SK-N-SH treated with all-trans-retinoic acid at 6 μM for 48 hours (cell line): ENCODE data around the gene FDX1.

Experiments
- ATAC-seq: fragments of 200-7000 bp; cut with Tn5 transposase; 3 replicates; pipeline ENCODE4 v1.9.1; 2020; ENCODE audit warnings: mild to moderate bottlenecking, moderate library complexity
- ARNTL ChIP-seq: fragments of 450-650 bp; formaldehyde crosslinking; IDR thresholded peaks from 2 replicates; pipeline ENCODE4 v1.5.0; 2020; ENCODE audit warnings: low read depth, mild to moderate bottlenecking, moderate library complexity, borderline replicate concordance
- BACH2 ChIP-seq: fragments of 250-450 bp; sonication (Bioruptor Pico); IDR thresholded peaks from 2 replicates; pipeline ENCODE4 v1.9.0; 2021; ENCODE audit warnings: mild to moderate bottlenecking, borderline replicate concordance
- CSDC2 ChIP-seq: fragments of 250-450 bp; sonication (Bioruptor Pico); IDR thresholded peaks from 2 replicates; pipeline ENCODE4 v1.5.0; 2020; ENCODE audit warnings: mild to moderate bottlenecking, moderate library complexity
- ESRRG ChIP-seq: fragments of 250-450 bp; sonication (Bioruptor Pico); IDR thresholded peaks from 2 replicates; pipeline ENCODE4 v1.6.1; 2021; ENCODE audit warnings: mild to moderate bottlenecking
- ISL1 ChIP-seq: fragments of 250-450 bp; sonication (Bioruptor Pico); IDR thresholded peaks from 2 replicates; pipeline ENCODE4 v2.1.2; 2022; ENCODE audit warnings: mild to moderate bottlenecking, moderate library complexity
- OSR1 ChIP-seq: fragments of 250-450 bp; sonication (Bioruptor Pico); IDR thresholded peaks from 2 replicates; pipeline ENCODE4 v1.8.0; 2022; ENCODE audit warnings: moderate library complexity, mild to moderate bottlenecking, inconsistent platforms
- RARB ChIP-seq: fragments of 250-450 bp; sonication (Bioruptor Pico); IDR thresholded peaks from 2 replicates; pipeline ENCODE4 v1.8.0; 2021; ENCODE audit warnings: mild to moderate bottlenecking, moderate library complexity
- SNAI2 ChIP-seq: fragments of 250-450 bp; sonication (Bioruptor Pico); IDR thresholded peaks from 2 replicates; pipeline ENCODE4 v1.5.0; 2020; ENCODE audit warnings: mild to moderate bottlenecking, moderate library complexity
- TCF4 ChIP-seq: fragments of 250-450 bp; sonication (Bioruptor Pico); IDR thresholded peaks from 2 replicates; pipeline ENCODE4 v1.8.0; 2021; ENCODE audit warnings: mild to moderate bottlenecking, moderate library complexity, borderline replicate concordance
- TOX ChIP-seq: fragments of 250-450 bp; sonication (Bioruptor Pico); IDR thresholded peaks from 2 replicates; pipeline ENCODE4 v1.8.0; 2021; ENCODE audit warnings: mild to moderate bottlenecking, moderate library complexity, borderline replicate concordance
- ZC3H10 ChIP-seq: fragments of 250-450 bp; sonication (Bioruptor Pico); IDR thresholded peaks from 2 replicates; pipeline ENCODE4 v1.5.1; 2021; ENCODE audit warnings: mild to moderate bottlenecking, moderate library complexity
- ZFP3 ChIP-seq: fragments of 250-450 bp; sonication (Bioruptor Pico); IDR thresholded peaks from 2 replicates; pipeline ENCODE4 v1.5.0; 2020; ENCODE audit warnings: mild to moderate bottlenecking, moderate library complexity
- ZFP30 ChIP-seq: fragments of 450-650 bp; formaldehyde crosslinking; IDR thresholded peaks from 2 replicates; pipeline ENCODE4 v1.5.0; 2022; ENCODE audit warnings: mild to moderate bottlenecking, moderate library complexity
- ZNF8 ChIP-seq: fragments of 450-650 bp; formaldehyde crosslinking; IDR thresholded peaks from 2 replicates; pipeline ENCODE4 v1.5.0; 2020; ENCODE audit warnings: mild to moderate bottlenecking, moderate library complexity
- TF ChIP-seq, protein P1 (sequence below): fragments of 250-450 bp; sonication (Bioruptor Pico); IDR thresholded peaks from 2 replicates; pipeline ENCODE4 v1.5.1; 2021; ENCODE audit warnings: mild to moderate bottlenecking, moderate library complexity
- TF ChIP-seq, protein P2 (sequence below): fragments of 250-450 bp; sonication (Bioruptor Pico); IDR thresholded peaks from 2 replicates; pipeline ENCODE4 v1.8.0; 2021; ENCODE audit warnings: low read depth, mild to moderate bottlenecking, moderate library complexity, borderline replicate concordance
- TF ChIP-seq, protein P3 (sequence below): fragments of 250-450 bp; sonication (Bioruptor Pico); IDR thresholded peaks from 2 replicates; pipeline ENCODE4 v1.8.0; 2020; ENCODE audit warnings: mild to moderate bottlenecking, moderate library complexity, borderline replicate concordance
- TF ChIP-seq, protein P4 (sequence below): fragments of 250-450 bp; sonication (Bioruptor Pico); IDR thresholded peaks from 2 replicates; pipeline ENCODE4 v1.5.1; 2020; ENCODE audit warnings: low read depth, mild to moderate bottlenecking, moderate library complexity
- TF ChIP-seq, protein P5 (sequence below): fragments of 250-450 bp; sonication (Bioruptor Pico); IDR thresholded peaks from 2 replicates; pipeline ENCODE4 v1.5.0; 2020; ENCODE audit warnings: mild to moderate bottlenecking, moderate library complexity

Gene FDX1

DNA sequence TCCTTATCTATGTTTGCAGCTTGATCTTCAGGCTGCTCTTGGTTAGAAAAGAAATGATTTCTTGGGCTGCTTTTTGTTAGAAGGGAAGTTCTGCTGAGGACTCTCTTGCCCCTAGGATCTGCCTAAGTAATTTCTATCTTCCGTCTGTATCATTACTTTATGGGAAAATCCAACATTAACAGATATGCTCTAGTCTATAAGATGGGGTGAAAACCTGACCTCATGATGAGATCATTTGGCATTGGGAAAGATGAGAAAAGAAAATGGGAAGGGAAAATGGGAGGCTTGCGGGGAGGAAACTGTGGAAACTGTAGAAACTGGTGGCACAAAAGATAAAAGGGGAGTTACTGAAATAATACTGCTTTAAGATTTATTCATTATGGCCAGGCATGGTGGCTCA is 63.6 kb downstream of the FDX1 start:
- no peak for ATAC-seq
- TF ChIP-seq ZC3H10 (CRISPR knock-in tag) (no peak), ZNF8 (CRISPR knock-in tag) (no peak), ZFP3 (CRISPR knock-in tag) (no peak), ARNTL (CRISPR knock-in tag) (no peak)
- TF ChIP-seq, protein P1, sequence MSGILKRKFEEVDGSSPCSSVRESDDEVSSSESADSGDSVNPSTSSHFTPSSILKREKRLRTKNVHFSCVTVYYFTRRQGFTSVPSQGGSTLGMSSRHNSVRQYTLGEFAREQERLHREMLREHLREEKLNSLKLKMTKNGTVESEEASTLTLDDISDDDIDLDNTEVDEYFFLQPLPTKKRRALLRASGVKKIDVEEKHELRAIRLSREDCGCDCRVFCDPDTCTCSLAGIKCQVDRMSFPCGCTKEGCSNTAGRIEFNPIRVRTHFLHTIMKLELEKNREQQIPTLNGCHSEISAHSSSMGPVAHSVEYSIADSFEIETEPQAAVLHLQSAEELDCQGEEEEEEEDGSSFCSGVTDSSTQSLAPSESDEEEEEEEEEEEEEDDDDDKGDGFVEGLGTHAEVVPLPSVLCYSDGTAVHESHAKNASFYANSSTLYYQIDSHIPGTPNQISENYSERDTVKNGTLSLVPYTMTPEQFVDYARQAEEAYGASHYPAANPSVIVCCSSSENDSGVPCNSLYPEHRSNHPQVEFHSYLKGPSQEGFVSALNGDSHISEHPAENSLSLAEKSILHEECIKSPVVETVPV (CRISPR knock-in tag) = no peak

DNA sequence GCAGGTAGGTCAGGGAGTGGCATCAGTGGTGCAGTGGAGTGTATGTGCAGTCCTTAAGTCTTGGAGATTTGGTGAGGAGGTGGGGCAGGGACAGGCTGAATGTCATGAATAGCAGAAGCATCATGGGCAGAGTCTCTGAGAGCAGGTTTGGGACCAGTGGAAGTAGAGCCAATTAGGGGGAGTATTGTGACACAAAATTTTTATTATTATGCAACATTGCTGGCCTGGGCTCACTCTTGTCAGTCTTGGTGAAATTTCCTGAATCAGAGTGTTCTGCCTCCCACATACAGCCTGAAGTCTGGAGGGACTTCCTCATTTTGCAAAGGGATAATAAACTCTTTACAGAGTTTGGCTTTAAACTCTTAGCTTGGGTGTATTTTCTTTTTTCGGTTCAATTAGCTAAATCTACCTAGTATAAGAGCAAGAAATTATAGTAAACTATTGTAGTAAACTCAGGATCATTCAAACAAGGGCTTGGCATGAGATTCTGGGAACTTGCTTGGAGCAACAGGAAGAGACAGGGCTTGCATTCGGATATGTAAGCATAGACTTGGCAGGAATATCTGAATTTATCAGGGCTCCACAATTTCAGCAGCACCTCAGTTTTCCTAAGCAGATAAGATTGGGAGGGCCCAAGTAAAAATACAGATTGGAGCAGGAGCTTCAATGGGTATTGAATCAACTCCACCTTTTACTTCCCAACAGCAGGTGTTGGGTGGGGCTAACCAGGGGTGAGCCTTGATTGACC is 67.7 kb downstream of the FDX1 start:
- TF ChIP-seq, protein P2, sequence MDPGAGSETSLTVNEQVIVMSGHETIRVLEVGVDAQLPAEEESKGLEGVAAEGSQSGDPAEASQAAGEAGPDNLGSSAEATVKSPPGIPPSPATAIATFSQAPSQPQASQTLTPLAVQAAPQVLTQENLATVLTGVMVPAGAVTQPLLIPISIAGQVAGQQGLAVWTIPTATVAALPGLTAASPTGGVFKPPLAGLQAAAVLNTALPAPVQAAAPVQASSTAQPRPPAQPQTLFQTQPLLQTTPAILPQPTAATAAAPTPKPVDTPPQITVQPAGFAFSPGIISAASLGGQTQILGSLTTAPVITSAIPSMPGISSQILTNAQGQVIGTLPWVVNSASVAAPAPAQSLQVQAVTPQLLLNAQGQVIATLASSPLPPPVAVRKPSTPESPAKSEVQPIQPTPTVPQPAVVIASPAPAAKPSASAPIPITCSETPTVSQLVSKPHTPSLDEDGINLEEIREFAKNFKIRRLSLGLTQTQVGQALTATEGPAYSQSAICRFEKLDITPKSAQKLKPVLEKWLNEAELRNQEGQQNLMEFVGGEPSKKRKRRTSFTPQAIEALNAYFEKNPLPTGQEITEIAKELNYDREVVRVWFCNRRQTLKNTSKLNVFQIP (CRISPR knock-in tag) = no peak
- no peak for TF ChIP-seq BACH2
- TF ChIP-seq ZNF8 (CRISPR knock-in tag) = no peak
- TF ChIP-seq ZFP30 = no peak
- TF ChIP-seq, protein P3, sequence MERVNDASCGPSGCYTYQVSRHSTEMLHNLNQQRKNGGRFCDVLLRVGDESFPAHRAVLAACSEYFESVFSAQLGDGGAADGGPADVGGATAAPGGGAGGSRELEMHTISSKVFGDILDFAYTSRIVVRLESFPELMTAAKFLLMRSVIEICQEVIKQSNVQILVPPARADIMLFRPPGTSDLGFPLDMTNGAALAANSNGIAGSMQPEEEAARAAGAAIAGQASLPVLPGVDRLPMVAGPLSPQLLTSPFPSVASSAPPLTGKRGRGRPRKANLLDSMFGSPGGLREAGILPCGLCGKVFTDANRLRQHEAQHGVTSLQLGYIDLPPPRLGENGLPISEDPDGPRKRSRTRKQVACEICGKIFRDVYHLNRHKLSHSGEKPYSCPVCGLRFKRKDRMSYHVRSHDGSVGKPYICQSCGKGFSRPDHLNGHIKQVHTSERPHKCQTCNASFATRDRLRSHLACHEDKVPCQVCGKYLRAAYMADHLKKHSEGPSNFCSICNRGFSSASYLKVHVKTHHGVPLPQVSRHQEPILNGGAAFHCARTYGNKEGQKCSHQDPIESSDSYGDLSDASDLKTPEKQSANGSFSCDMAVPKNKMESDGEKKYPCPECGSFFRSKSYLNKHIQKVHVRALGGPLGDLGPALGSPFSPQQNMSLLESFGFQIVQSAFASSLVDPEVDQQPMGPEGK (CRISPR knock-in tag) = no peak
- no peak for TF ChIP-seq TCF4 (CRISPR knock-in tag)
- TF ChIP-seq, protein P1 (CRISPR knock-in tag) = no peak
- no peak for TF ChIP-seq CSDC2 (CRISPR knock-in tag)
- no peak for TF ChIP-seq TOX (CRISPR knock-in tag)
- no peak for TF ChIP-seq ZC3H10 (CRISPR knock-in tag)
- no peak for TF ChIP-seq OSR1 (CRISPR knock-in tag)
- no peak for TF ChIP-seq ISL1
- TF ChIP-seq ESRRG (CRISPR knock-in tag) = no peak
- no peak for TF ChIP-seq ZFP3 (CRISPR knock-in tag)
- no peak for TF ChIP-seq RARB (CRISPR knock-in tag)
- TF ChIP-seq, all 23 proteins: peak for 0
- no peak for ATAC-seq

DNA sequence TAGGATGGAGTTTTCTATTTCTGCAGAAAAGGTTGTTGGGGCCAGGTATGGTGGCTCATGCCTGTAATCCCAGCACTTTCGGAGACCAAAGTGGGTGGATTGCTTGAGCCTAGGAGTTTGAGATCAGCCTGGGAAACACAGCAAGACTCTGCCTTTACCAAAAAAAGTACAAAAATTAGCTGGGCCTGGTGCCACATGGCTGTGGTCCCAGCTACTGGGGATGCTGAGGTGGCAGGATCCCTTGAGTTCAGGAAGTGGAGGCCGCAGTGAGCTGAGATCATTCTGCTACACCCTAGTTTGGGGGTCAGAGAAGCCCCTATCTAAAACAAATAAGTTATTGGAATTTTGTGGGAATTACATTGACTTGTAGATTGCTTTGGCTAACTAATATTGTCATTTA is 71.7 kb downstream of the FDX1 start:
- TF ChIP-seq, protein P2 (CRISPR knock-in tag) = no peak
- TF ChIP-seq, protein P4, sequence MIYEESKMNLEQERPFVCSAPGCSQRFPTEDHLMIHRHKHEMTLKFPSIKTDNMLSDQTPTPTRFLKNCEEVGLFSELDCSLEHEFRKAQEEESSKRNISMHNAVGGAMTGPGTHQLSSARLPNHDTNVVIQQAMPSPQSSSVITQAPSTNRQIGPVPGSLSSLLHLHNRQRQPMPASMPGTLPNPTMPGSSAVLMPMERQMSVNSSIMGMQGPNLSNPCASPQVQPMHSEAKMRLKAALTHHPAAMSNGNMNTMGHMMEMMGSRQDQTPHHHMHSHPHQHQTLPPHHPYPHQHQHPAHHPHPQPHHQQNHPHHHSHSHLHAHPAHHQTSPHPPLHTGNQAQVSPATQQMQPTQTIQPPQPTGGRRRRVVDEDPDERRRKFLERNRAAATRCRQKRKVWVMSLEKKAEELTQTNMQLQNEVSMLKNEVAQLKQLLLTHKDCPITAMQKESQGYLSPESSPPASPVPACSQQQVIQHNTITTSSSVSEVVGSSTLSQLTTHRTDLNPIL (CRISPR knock-in tag) = no peak
- TF ChIP-seq ISL1 (no peak), BACH2 (no peak), SNAI2 (CRISPR knock-in tag) (no peak), ARNTL (CRISPR knock-in tag) (no peak), TOX (CRISPR knock-in tag) (no peak), RARB (CRISPR knock-in tag) (no peak), ZFP30 (no peak)
- TF ChIP-seq, protein P1 (CRISPR knock-in tag) = no peak
- TF ChIP-seq, protein P5, sequence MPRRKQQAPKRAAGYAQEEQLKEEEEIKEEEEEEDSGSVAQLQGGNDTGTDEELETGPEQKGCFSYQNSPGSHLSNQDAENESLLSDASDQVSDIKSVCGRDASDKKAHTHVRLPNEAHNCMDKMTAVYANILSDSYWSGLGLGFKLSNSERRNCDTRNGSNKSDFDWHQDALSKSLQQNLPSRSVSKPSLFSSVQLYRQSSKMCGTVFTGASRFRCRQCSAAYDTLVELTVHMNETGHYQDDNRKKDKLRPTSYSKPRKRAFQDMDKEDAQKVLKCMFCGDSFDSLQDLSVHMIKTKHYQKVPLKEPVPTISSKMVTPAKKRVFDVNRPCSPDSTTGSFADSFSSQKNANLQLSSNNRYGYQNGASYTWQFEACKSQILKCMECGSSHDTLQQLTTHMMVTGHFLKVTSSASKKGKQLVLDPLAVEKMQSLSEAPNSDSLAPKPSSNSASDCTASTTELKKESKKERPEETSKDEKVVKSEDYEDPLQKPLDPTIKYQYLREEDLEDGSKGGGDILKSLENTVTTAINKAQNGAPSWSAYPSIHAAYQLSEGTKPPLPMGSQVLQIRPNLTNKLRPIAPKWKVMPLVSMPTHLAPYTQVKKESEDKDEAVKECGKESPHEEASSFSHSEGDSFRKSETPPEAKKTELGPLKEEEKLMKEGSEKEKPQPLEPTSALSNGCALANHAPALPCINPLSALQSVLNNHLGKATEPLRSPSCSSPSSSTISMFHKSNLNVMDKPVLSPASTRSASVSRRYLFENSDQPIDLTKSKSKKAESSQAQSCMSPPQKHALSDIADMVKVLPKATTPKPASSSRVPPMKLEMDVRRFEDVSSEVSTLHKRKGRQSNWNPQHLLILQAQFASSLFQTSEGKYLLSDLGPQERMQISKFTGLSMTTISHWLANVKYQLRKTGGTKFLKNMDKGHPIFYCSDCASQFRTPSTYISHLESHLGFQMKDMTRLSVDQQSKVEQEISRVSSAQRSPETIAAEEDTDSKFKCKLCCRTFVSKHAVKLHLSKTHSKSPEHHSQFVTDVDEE (CRISPR knock-in tag) = no peak
- TF ChIP-seq, protein P3 (CRISPR knock-in tag) = no peak
- TF ChIP-seq, all 23 proteins: peak for 0
- no peak for ATAC-seq
